PFSK-1 (cell line): ENCODE measurements around the gene CEBPE.

Experiments used
- FOXP2 ChIP-seq: optimal IDR thresholded peaks from 2 replicates; pipeline ENCODE3; 2011; ENCODE audit warnings: borderline replicate concordance, control low read depth, inconsistent platforms; ENCODE audit not compliant: insufficient read depth; ENCODE audit errors: extremely low read length, extremely low read depth
- POLR2AphosphoS5 ChIP-seq: IDR thresholded peaks from 2 replicates; pipeline ENCODE4 v1.6.1; 2012; ENCODE audit warnings: low read depth, mild to moderate bottlenecking, control low read depth, low read length, moderate library complexity
- REST ChIP-seq, 2 experiments: IDR thresholded peaks; 2 replicates each; pipeline versions ENCODE4 v1.6.1 to v1.8.0; 2011 to 2012; ENCODE audit warnings: low read depth in 2 of 2, low read length in 2 of 2, control low read depth in 1 of 2, inconsistent platforms in 1 of 2, mild to moderate bottlenecking in 1 of 2, moderate library complexity in 1 of 2; ENCODE audit not compliant: insufficient read depth in 1 of 2
- SIN3A ChIP-seq: IDR thresholded peaks from 2 replicates; pipeline ENCODE4 v1.6.1; 2012; ENCODE audit warnings: mild to moderate bottlenecking, low read length, moderate library complexity, borderline replicate concordance; ENCODE audit not compliant: insufficient read depth
- TAF1 ChIP-seq: IDR thresholded peaks from 2 replicates; pipeline ENCODE4 v1.6.1; 2012; ENCODE audit warnings: low read length, control low read depth, borderline replicate concordance; ENCODE audit not compliant: insufficient read depth

Gene CEBPE

GRCh38 chr14:23105348-23105824 is 13.7 kb downstream of the CEBPE start:
- TF ChIP-seq TAF1 (no peak), REST (IDR thresholded peaks at IDR 0.05; ENCODE audit: insufficient read depth in 1 of 2, low read depth in 2 of 2, low read length in 2 of 2) (no peak), SIN3A (no peak), FOXP2 (no peak), POLR2AphosphoS5 (no peak)

GRCh38 chr14:23104591-23105347 is 14.3 kb downstream of the CEBPE start, which contains the start of gene CIROP:
TSS of gene CIROP (minus strand) at chr14:23104989. CDS start at chr14:23104920, 69 bp downstream.
- no peak for TF ChIP-seq TAF1
- no peak for TF ChIP-seq REST (IDR thresholded peaks at IDR 0.05; ENCODE audit: insufficient read depth in 1 of 2, low read depth in 2 of 2, low read length in 2 of 2)
- TF ChIP-seq FOXP2, result no peak
- TF ChIP-seq POLR2AphosphoS5, result no peak
- no peak for TF ChIP-seq SIN3A

- TF ChIP-seq POLR2AphosphoS5, result no peak
- TF ChIP-seq TAF1, result no peak
- TF ChIP-seq FOXP2, result no peak
- no peak for TF ChIP-seq SIN3A
These were observed 14.9 kb downstream of the CEBPE start for GRCh38 chr14:23104070-23104590.

- TF ChIP-seq FOXP2 (no peak), TAF1 (no peak), SIN3A (no peak), POLR2AphosphoS5 (no peak)
These were observed 15.5 kb downstream of the CEBPE start for GRCh38 chr14:23103581-23103980.

GRCh38 chr14:23102801-23103200 is 16.3 kb downstream of the CEBPE start:
- TF ChIP-seq POLR2AphosphoS5 (no peak), TAF1 (no peak)

- TF ChIP-seq POLR2AphosphoS5 (no peak), FOXP2 (no peak)
These were observed 16.9 kb downstream of the CEBPE start for GRCh38 chr14:23101986-23102625.

GRCh38 chr14:23101213-23101970 is 17.7 kb downstream of the CEBPE start:
- no peak for TF ChIP-seq REST (IDR thresholded peaks at IDR 0.05; ENCODE audit: insufficient read depth in 1 of 2, low read depth in 2 of 2, low read length in 2 of 2)
- TF ChIP-seq SIN3A, result no peak
- TF ChIP-seq TAF1, result no peak
- TF ChIP-seq POLR2AphosphoS5, result no peak
- no peak for TF ChIP-seq FOXP2
